Activated CD4-positive, alpha-beta memory T cell treated with anti-CD3 and anti-CD28 coated beads for 36 hours (primary cell): ENCODE data around the gene CLMP. TPM values are rescaled to one million over a fixed set of nuclear protein-coding genes. Genes with fewer than 3 reads are reported as not detected.
"Not testable (repeated sequence)": the region's sequence is repeated elsewhere in the genome, so short reads cannot be mapped to it uniquely, and the experiment has no call there.

ENCODE experiments used
- CTCF ChIA-PET: fragments of 350-600 bp; sonication (Branson Sonifier 250); formaldehyde crosslinking; loops from one replicate; lab custom pipeline; 2021; ENCODE audit warnings: antibody characterized with exemption, inconsistent platforms; lab: Charles Lee
- POLR2A ChIA-PET: fragments of 350-600 bp; sonication (Branson Sonifier 250); formaldehyde crosslinking; loops from one replicate; lab custom pipeline; 2021; ENCODE audit warnings: antibody characterized with exemption; lab: Charles Lee
- DNase-seq: peaks from one replicate; pipeline ENCODE4 v3.0.0-alpha.2; 2020
- H3K27ac Mint-ChIP-seq: one replicate; pipeline ENCODE4 v1.8.0; 2021; ENCODE audit warnings: mixed read lengths
- H3K27me3 Mint-ChIP-seq: one replicate; pipeline ENCODE4 v1.8.0; 2021; ENCODE audit warnings: mixed read lengths
- H3K36me3 Mint-ChIP-seq: one replicate; pipeline ENCODE4 v1.8.0; 2021; ENCODE audit warnings: mixed read lengths
- H3K4me1 Mint-ChIP-seq: one replicate; pipeline ENCODE4 v1.8.0; 2021; ENCODE audit warnings: low read depth, mixed read lengths
- H3K4me3 Mint-ChIP-seq: one replicate; pipeline ENCODE4 v1.8.0; 2021; ENCODE audit warnings: mild to moderate bottlenecking, mixed read lengths
- H3K9me3 Mint-ChIP-seq: one replicate; pipeline ENCODE4 v1.8.0; 2021; ENCODE audit warnings: mixed read lengths
- intact Hi-C: fragments of 100-400 bp; cut with micrococcal nuclease; formaldehyde crosslinking; loops from one replicate; pipeline ENCODE4 v1.15.1; 2023
- total RNA-seq, 2 experiments: library from RNA; stranded (reverse); gene quantifications; one replicate each; pipeline ENCODE4 v1.2.3, GENCODE V29; 2021

CLMP gene
- total RNA-seq, 2 experiments from 2014 or later: 0.31 to 0.44 TPM

DNA sequence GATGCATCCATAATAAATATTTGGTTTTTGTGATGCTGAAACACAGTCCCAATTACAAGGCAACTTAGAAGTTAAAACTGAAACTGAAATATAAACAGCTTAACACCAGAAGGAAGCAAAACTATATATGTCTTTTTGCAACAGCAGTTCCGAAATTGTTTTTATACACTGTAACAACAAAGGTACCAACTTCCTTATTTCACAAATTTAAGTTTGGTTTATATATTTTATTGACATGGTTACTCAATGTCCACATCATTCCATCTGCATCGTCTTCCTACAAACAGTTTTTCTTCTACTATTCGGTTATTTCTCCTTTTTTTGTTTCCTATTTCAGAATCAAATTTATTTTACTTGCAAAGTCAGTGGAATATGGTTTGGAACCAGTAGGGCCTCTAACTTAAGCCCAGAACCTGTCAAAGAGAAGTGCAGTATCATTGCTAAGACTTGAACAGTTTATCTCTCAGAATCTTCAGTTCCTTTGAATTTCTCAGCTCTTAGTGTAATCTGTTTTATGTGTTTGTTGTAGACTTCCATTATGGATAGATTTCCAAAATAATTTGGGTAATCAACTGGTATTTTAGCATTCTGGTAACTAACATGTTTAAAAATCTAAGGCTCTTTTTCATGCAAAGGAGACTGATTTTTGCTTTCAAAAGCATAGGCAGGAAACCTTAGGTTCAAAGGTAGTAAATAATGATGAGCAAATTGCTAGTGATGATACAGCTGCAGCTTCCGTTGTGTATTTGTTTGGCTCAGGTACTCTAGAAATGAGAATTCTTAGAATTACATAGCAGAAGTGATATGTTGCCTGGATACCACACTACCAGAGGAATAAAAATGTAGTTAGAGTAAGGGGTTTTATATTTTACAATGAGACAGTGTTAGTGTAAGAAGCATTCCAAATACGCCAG lies 124.9 kb downstream of the CLMP start:
- Mint-ChIP-seq H3K36me3 (peaks cover 2% of the 10 kb centered on the region), H3K27ac (peak overlapping the region; percentile 92), H3K4me3 (peak overlapping the region; percentile 76), H3K27me3 (no peaks in the 10 kb centered on the region), H3K9me3 (no peaks in the 10 kb centered on the region), H3K4me1 (peaks cover 58% of the 10 kb centered on the region)
- no peak for DNase-seq
- POLR2A ChIA-PET: interaction anchor here (1.2 to 8.6 kb wide), 3 partner anchors 12 to 16 kb away, joined by 4 to 202 read pairs (median 11); partner anchors contain the start of gene HSPA8
- CTCF ChIA-PET: interaction anchor here (0.8 to 2.3 kb wide), 4 partner anchors 13 to 177 kb away, joined by 3 to 8 read pairs (median 6); no protein-coding TSS in a partner anchor
- intact Hi-C loops: loop anchor here (1.0 kb wide), 2 partner anchors 8 to 13 kb away; partner anchors contain the start of gene HSPA8

DNA sequence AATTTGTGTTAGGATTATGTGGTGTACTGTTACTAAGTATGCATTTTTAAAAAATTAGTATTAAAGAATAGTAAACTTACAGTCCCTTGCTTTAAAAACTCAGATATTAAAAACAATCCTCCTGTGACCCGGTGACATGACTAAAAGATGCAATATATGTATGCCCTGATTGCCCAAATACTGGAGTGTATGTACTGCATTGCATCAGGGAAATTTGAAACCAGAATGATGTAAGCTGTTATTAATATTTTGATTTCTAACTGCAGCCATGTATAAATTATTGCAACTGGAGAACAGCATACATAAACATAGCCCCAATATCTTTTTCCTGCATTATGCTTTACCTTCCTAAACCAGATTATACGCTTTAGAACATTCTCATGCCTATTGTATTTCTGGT lies 129.4 kb downstream of the CLMP start:
- Mint-ChIP-seq H3K4me3 (peak overlapping the region; percentile 11), H3K27me3 (no peaks in the 10 kb centered on the region), H3K9me3 (no peaks in the 10 kb centered on the region), H3K36me3 (peaks cover 24% of the 10 kb centered on the region), H3K4me1 (peaks cover 38% of the 10 kb centered on the region), H3K27ac (peak overlapping the region; percentile 53)
- DNase-seq: no peak
- ChIA-PET CTCF (interaction anchor here (1.4 to 1.7 kb wide), 2 partner anchors 37 to 196 kb away, joined by 3 to 6 read pairs; no protein-coding TSS in a partner anchor), POLR2A (interaction anchor here (1.2 to 8.6 kb wide), 3 partner anchors 7 to 21 kb away, joined by 3 to 202 read pairs (median 5); partner anchors contain the start of gene HSPA8)
- intact Hi-C loops: no loop called here

DNA sequence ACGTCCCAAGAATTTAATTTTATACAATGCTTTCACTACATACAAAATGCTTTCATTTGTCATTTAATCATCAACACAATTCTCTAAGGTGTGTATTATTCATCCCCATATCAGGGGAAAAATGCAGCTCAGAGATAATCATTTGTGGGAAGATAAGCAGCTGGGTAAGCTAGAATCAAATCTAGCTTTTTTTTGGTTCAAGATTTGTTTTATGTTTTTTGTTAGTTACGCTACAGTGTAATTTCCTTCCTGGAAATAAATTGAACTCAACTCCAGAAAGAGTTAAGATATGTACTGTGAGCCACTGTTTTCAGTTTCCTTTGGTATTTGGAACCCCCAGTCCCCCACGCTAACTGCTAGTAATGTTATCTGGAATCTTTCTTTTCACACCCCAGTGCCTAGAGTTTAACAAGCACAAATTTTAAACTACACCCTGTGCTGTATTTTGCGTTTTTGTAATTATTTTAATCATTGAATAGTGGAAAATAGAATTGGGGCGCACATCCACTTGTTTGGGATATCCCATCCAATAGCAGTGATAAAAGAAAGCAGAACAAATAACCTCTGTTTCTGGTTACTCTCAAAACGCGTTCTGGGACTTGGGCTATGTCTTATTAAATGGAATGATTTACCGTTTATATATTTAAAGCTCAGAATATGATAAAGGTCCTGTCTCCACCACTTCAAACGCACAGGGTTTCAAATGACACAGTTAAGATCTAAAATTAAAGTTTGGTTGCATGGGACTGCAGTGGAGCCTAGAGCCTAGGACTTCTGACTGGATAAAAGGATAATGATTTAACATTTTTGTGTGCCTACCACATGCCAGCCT lies 131.0 kb downstream of the CLMP start:
- intact Hi-C loops: loop anchor here (2.0 to 5.0 kb wide), 7 partner anchors 19 to 1602 kb away; partner anchors contain the start of gene GRAMD1B
- Mint-ChIP-seq H3K36me3 (peaks cover 39% of the 10 kb centered on the region), H3K27me3 (no peaks in the 10 kb centered on the region), H3K4me1 (peaks cover 38% of the 10 kb centered on the region), H3K9me3 (no peaks in the 10 kb centered on the region), H3K4me3 (peak overlapping the region; percentile 99), H3K27ac (peak overlapping the region; percentile 100)
- peak; percentile 48 for DNase-seq
- ChIA-PET POLR2A (interaction anchor here (0.6 to 12.4 kb wide), 9 partner anchors 6 to 293 kb away, joined by 3 to 202 read pairs (median 5); no protein-coding TSS in a partner anchor), CTCF (interaction anchor here (0.7 to 1.4 kb wide), 5 partner anchors 8 to 43 kb away, joined by 3 to 7 read pairs (median 5); no protein-coding TSS in a partner anchor)

DNA sequence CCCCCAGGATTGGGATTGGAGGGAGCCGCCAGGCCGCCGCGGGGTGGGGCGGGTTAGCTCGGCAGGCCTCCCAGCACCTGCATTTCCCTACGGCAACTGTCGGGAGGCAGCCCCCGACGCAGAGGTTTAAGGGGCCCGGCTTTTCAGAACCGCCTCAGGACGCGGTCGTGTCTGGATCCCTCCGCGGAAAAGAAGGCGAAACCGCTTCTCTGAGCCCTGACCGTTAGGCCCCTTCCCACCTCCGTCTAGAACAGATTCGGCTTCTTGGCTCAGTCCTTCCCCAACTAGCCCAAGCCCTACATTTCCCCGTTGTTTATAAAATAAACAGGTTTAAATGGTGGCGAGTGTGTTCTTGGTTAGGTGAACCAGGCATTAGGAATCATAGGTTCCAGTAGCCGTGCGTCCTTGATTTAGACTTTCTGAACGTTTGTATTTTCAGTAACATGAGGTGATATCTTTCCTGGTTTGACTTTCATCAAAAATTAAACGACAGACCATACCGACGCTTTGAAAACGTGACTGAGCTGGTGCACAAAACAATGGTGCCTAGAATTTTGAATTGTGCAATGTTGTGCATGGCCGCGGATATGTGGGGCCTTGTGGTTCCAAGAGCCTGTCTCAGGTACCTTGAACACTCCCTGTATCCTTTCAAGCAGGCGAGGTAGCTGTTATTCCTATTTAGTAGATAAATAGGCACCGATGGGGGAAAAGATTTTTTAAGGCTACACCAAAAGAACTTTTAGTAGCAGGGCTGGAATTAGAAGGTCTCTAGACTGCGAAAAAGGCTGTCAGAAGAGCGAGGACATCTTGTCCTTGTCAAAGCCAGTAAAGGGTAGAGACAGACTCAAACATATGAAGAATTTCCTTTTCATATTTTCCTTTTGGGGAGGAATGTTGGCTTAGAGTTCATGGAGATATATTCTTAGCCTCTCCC lies 131.9 kb downstream of the CLMP start:
- POLR2A ChIA-PET: interaction anchor here (0.6 to 12.4 kb wide), 10 partner anchors 7 to 294 kb away, joined by 3 to 202 read pairs (median 6); no protein-coding TSS in a partner anchor
- Mint-ChIP-seq H3K27me3 (no peaks in the 10 kb centered on the region), H3K36me3 (peaks cover 48% of the 10 kb centered on the region), H3K4me1 (peaks cover 40% of the 10 kb centered on the region), H3K4me3 (peak overlapping the region; percentile 99), H3K27ac (peak overlapping the region; percentile 100), H3K9me3 (no peaks in the 10 kb centered on the region)
- intact Hi-C loops: loop anchor here (1.0 to 5.0 kb wide), 12 partner anchors 7 to 1601 kb away; partner anchors contain the start of gene GRAMD1B
- DNase-seq: peak; percentile 57
- CTCF ChIA-PET: interaction anchor here (0.9 to 1.4 kb wide), 5 partner anchors 9 to 42 kb away, joined by 3 to 7 read pairs (median 5); no protein-coding TSS in a partner anchor

DNA sequence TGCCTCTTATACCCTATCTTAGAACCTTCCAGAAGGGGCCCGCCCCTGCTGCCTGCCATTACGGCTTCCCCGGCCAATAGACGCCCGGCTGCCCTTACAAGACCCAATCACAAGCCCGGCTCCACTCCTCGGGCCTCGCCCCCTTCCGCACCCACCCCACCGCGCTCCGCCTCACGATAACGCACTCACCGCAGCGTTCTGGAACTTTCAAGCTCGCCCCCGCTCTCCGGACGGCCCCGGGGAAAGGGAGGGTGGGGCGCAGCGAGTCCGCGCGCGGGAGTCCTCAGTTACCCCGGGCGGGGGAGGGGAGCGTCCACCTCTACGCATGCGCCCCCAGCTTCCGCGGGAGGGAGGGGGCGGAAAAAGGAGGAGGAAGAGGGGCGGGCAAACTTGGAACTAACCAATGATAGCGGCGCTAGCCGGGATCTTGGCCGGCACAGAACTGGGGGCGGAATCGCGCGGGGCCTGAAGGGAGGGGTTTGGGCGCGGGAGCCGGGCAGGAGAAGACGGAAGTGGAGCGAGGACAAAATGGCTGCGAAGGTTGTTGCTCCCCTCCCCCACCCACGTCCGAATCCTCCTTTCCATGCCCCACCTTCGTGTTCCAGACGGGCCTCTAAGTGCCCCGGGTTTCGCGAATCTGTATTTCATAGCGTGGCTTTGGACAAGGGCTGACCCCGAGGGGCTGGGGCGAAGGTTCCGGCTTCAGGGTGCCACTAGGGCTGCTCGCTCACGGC lies 132.7 kb downstream of the CLMP start:
- no peaks in the 10 kb centered on the region for H3K9me3 Mint-ChIP-seq
- ChIA-PET CTCF (interaction anchor here (0.7 to 1.2 kb wide), 2 partner anchors 8 to 48 kb away, joined by 3 read pairs; no protein-coding TSS in a partner anchor), POLR2A (interaction anchor here (0.6 to 12.4 kb wide), 10 partner anchors 8 to 365 kb away, joined by 3 to 202 read pairs (median 6); no protein-coding TSS in a partner anchor)
- intact Hi-C loops: loop anchor here (1.0 to 5.0 kb wide), 12 partner anchors 8 to 1600 kb away; partner anchors contain the start of gene GRAMD1B
- peak; percentile 100 for DNase-seq
- H3K4me1 Mint-ChIP-seq: peaks cover 47% of the 10 kb centered on the region
- peak overlapping the region; percentile 99 for H3K4me3 Mint-ChIP-seq
- peaks cover 57% of the 10 kb centered on the region for H3K36me3 Mint-ChIP-seq
- H3K27ac Mint-ChIP-seq: peak overlapping the region; percentile 100
- H3K27me3 Mint-ChIP-seq: no peaks in the 10 kb centered on the region

DNA sequence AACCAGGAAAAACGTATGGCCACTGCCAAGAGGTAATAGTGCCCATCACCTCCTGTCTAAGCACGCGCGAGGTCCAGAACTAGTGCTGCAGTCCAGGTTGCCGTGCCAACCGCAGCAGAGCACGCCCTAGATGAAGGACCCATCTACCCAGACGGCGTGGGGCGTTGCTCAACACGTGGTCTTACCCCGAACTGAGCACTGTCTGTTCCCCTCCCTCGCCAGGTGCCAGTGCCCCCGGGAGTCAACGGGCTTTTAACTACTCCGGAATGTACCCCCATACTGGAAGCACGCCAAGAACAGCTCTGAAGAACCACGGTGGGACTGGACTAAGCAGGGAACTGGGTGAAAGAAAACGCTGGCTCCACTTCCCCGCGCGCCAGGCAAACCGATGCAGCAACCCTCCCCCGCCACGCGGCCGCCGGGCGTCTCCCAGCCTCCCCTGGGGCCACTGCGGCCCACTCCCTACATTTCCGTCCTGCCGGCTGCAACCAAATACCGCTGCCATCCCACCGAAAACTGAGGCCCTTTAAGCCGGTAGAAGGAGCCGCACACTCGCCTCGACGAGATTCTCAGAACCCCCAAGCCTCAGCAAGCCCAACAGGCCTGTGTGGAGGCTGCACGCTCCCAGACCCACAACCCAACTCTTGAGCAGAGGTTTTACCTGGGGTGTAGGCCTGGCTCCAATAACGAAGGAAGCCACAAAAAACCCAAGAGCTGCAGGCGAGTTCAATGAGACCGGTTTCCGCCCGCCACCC lies 133.5 kb downstream of the CLMP start, which contains the start of gene HSPA8:
HSPA8 (minus strand) TSS at position 734 of the 755 bp plus-strand sequence. CDS start 812 bp downstream, outside the sequence.
- Mint-ChIP-seq H3K4me1 (peaks cover 54% of the 10 kb centered on the region), H3K4me3 (peak within 1 kb of the TSS; percentile 99), H3K9me3 (no peaks in the 10 kb centered on the region), H3K27ac (peak within 1 kb of the TSS; percentile 100), H3K27me3 (no peaks in the 10 kb centered on the region), H3K36me3 (peaks cover 64% of the 10 kb centered on the region)
- intact Hi-C loops: loop anchor here (1.0 to 5.0 kb wide), 12 partner anchors 9 to 1599 kb away; partner anchors contain the start of gene GRAMD1B
- peak; percentile 72 for DNase-seq
- ChIA-PET CTCF (interaction anchor here (0.7 kb wide), 1 partner anchor 49 kb away, joined by 3 read pairs; no protein-coding TSS in a partner anchor), POLR2A (interaction anchor here (0.6 to 12.4 kb wide), 11 partner anchors 8 to 365 kb away, joined by 3 to 202 read pairs (median 6); no protein-coding TSS in a partner anchor)

DNA sequence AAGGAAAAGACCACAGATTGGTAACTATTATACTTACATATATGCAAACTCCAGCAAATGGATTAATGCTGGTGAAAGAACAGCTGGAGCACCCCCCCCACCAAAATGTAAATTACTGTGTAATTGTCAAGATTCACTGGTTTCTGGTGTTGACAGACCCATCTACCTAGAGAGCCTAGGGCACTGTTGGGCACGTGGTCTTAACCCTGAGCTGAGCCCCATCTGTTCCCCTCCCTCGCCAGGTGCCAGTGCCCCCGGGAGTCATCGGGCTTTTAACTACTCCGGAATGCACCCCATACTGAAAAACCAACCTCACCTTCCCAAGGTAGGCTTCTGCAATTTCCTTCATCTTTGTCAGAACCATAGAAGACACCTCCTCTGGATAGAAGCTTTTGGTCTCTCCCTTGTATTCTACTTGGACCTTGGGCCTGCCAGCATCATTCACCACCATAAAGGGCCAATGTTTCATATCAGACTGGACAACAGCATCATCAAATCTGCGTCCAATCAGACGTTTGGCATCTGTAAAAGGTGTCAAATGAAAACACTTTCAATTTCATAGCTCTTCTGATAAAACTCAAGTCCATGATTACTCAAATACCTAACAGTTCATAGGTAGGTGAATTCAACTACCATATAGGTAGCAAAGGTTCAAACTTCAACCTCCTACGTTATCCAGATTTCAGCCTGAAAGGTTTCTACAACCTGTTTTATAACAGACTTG lies 134.6 kb downstream of the CLMP start:
- intact Hi-C loops: loop anchor here (5.0 kb wide), 6 partner anchors 42 to 1598 kb away; partner anchors contain the start of gene GRAMD1B
- CTCF ChIA-PET: interaction anchor here (1.1 kb wide), 1 partner anchor 206 kb away, joined by 3 read pairs; no protein-coding TSS in a partner anchor

DNA sequence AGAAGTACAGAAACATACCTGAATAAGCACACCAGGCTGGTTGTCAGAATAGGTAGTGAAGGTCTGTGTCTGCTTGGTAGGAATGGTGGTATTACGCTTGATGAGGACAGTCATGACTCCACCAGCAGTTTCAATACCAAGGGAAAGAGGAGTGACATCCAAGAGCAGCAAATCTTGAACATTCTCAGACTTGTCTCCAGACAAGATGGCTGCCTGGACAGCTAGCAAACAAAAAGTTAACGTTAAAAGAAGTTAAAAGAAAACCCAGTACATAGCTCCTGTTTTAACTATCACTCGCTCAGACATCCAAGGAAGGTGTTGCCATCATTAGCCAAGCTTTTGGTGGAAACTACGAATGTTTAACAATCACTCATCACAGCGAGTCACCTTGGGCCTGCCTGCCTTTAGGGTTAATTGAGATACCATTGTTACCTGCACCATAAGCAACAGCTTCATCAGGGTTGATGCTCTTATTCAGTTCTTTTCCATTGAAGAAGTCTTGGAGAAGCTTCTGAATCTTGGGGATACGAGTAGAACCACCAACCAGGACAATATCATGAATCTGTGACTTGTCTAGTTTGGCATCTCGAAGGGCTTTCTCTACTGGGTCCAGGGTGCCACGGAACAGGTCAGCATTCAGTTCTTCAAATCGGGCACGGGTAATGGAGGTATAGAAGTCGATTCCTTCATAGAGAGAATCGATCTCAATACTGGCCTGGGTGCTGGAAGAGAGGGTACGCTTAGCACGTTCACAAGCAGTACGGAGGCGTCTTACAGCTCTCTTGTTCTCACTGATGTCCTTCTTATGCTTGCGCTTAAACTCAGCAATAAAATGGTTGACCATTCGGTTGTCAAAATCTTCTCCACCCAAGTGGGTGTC lies 135.8 kb downstream of the CLMP start:
- not testable (repeated sequence) for H3K27me3 Mint-ChIP-seq, H3K9me3 Mint-ChIP-seq, DNase-seq
- peak overlapping the region; percentile 99 for H3K4me3 Mint-ChIP-seq
- intact Hi-C loops: loop anchor here (2.0 kb wide), 1 partner anchor 76 kb away; no protein-coding TSS in a partner anchor
- peaks cover 49% of the 10 kb centered on the region for H3K4me1 Mint-ChIP-seq
- CTCF ChIA-PET: interaction anchor here (0.9 to 1.1 kb wide), 2 partner anchors 44 to 205 kb away, joined by 3 read pairs; no protein-coding TSS in a partner anchor
- H3K27ac Mint-ChIP-seq: peak overlapping the region; percentile 100
- peaks cover 78% of the 10 kb centered on the region for H3K36me3 Mint-ChIP-seq
- POLR2A ChIA-PET: interaction anchor here (0.6 to 12.4 kb wide), 7 partner anchors 8 to 392 kb away, joined by 3 to 202 read pairs (median 3); no protein-coding TSS in a partner anchor

More for the DNA sequence above, 134.6 kb downstream of the CLMP start:
- Mint-ChIP-seq H3K27ac (peak overlapping the region; percentile 100), H3K27me3 (no peaks in the 10 kb centered on the region), H3K9me3 (no peaks in the 10 kb centered on the region), H3K36me3 (peaks cover 75% of the 10 kb centered on the region), H3K4me1 (peaks cover 53% of the 10 kb centered on the region), H3K4me3 (peak overlapping the region; percentile 99)
- no peak for DNase-seq
- POLR2A ChIA-PET: interaction anchor here (0.6 to 12.4 kb wide), 7 partner anchors 9 to 391 kb away, joined by 3 to 202 read pairs (median 5); no protein-coding TSS in a partner anchor
